ES-I3 (cell line): ENCODE measurements around the gene TRAP1.

Source experiments
- H3K36me3 ChIP-seq: 2 replicates; pipeline ENCODE4 v1.6.1; 2013; ENCODE audit warnings: mild to moderate bottlenecking, low read length, control low read depth, moderate library complexity; ENCODE audit not compliant: insufficient read depth
- H3K4me1 ChIP-seq: 2 replicates; pipeline ENCODE4 v1.6.1; 2013; ENCODE audit warnings: mild to moderate bottlenecking, control low read depth, low read length; ENCODE audit not compliant: insufficient read depth
- H3K9ac ChIP-seq: 2 replicates; pipeline ENCODE4 v1.6.1; 2013; ENCODE audit warnings: low read depth, mild to moderate bottlenecking, low read length, moderate library complexity
- H3K9me3 ChIP-seq: 2 replicates; pipeline ENCODE4 v1.6.1; 2013; ENCODE audit warnings: mild to moderate bottlenecking, low read length, moderate library complexity; ENCODE audit not compliant: control insufficient read depth, insufficient read depth

TRAP1 gene

DNA sequence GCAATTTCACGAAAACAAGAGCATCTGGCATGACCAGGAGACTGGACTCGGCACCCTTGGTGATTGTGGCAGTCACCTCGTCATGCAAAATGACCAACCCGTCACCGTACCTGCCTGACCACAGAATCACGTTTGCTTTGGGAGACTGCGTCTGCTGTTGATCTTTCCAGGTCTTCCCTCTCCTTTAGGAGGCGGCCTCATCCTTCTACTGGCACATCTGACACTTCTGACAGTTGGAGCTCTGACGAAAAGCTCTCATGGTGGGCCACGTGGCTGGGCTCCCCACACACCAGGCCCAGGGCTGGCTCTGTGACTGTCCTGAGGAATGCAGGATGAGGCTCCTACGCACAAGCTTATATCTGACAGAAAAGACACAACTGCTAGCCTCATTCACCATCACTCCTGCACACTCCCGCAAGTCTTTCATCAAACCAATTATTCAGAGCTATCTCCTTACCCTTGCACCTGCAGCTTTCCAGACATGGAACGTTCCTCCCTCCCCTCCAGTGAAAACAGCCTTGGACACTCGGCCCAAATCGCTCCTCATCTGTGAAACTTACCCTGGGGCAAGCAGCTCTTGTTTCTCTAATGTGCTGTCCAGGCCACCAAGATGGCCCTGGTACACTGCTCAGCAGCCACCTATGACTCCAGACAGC is 3.6 kb downstream of the TRAP1 start:
- Histone ChIP-seq H3K9me3 (no peaks in the 10 kb centered on the region), H3K36me3 (0 out of 2 replicates have a peak, but pooled peaks cover 3% of the 10 kb centered on the region), H3K9ac (no peak overlapping the region), H3K4me1 (no peaks in the 10 kb centered on the region)

DNA sequence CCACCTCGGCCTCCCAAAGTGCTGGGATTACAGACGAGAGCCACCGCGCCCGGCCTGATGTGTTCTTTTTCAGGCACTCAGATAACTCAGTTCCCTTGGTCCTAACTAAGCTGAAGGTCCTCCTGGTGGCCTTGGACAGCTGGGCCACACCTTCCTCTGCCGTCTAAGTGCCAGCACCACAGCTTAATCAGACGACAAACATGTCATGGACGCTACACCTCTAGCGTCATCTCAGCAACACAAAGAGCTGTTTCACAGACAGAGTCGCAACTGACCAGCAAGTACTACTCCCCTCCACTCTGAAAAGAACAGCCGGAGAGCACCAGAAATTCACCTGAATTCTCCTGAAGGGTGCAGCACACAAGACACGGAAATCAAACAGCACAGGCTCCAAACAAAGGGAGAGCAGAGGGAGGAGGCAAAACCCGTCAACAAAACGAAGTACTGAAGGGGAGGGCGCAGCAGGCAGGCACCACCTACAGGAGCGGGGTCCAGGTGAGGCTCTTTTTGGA is 4.4 kb downstream of the TRAP1 start:
- H3K9ac ChIP-seq, result no peak overlapping the region

DNA sequence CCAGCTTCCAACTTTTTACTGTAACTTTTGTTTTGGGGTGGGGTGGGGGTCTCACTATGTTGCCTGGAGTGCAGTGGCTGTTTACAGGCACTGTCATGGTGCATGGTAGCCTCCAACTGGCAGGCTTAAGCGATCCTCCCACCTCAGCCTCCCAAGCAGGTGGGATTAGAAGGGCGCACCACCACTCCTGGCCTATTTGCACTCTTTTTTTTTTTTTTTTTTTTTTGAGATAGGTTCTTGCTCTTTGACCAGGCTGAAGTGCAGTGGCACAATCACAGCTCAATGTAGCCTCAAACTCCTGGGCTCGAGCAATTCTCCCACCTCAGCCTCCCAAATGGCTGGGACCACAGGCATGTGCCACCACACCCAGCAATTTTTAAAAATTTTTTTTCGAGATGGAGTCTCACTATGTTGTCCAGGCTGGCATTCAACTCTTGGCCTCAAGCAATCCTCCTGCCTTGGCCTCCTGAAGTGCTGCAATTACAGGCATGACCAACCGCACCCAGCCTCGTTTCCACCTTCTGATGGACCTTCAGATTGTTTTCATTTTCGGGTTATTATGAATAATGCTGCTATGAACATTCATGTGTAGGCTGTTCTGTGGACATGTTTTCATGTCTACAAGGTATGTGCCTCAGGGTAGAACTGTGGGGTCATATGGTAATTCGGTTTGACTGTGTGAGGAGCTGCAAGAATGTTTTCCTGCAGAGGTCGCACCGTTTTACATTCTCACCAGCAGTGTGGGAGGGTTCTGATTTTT is 10.9 kb downstream of the TRAP1 start:
- no peaks in the 10 kb centered on the region for H3K9me3 ChIP-seq
- H3K36me3 ChIP-seq, result 0 out of 2 replicates have a peak, but pooled peaks cover 3% of the 10 kb centered on the region
- no peaks in the 10 kb centered on the region for H3K4me1 ChIP-seq
- H3K9ac ChIP-seq, result no peak overlapping the region

More for the DNA sequence above, 4.4 kb downstream of the TRAP1 start:
- 0 out of 2 replicates have a peak, but pooled peaks cover 3% of the 10 kb centered on the region for H3K36me3 ChIP-seq
- H3K9me3 ChIP-seq, result no peaks in the 10 kb centered on the region
- no peaks in the 10 kb centered on the region for H3K4me1 ChIP-seq

DNA sequence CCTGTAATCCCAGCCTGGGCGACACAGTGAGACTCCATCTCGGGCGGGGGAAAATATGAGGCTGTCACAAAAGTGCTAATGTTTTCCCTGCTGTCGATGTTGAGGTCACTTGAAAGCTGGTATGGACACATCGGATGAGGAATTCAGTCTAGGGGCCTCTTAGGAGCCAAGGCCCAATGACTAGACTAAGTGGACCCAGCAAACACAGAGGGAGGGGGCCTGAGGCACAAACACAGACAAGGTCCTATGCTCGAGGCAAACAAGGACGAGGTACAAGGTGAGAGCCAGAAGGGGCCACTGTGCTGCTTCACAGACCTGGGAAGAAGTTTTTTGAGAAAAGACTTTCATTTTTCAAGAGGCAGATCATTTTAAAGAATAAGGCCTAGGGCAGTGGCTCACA is 15.2 kb downstream of the TRAP1 start:
- Histone ChIP-seq H3K9me3 (no peaks in the 10 kb centered on the region), H3K9ac (no peak overlapping the region), H3K36me3 (no peaks in the 10 kb centered on the region), H3K4me1 (no peaks in the 10 kb centered on the region)

DNA sequence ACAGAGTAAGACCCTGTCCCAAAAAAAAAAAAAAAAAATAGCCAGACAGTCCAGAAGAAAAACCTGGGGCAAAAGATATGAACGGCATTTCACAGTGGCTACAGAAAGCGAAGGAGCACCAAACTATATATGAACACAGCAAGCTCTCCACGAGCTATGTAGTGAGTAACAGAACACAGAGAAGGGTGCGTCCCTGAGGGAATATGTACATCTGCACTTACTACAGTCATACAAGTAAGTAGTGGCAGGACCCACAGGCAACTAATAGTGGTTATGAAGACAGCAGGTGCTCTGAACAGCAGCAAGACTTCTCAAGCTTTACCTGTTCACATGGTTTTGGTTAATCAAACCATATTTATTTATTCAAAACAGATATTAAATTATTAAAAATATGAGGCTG is 15.8 kb downstream of the TRAP1 start:
- Histone ChIP-seq H3K9me3 (no peaks in the 10 kb centered on the region), H3K4me1 (no peaks in the 10 kb centered on the region), H3K36me3 (no peaks in the 10 kb centered on the region), H3K9ac (no peak overlapping the region)

DNA sequence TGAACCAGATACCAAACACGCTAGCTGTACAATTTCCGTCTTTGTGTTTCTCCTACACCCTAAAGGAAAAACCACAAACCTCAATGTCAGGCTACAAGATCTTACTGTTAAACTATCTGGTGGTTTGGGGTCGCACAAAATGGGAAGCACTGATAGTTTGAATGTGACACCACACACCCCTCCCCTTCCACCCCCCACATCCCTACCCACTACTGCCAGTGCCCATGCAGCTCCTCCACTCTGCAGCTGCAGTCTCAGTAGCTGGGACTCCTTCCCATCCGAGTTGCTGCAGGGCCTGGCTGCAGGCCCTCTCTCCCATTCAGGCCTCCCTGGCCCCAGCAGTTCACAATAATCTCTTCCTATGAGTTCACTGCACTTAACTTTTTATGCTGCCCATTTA is 18.4 kb downstream of the TRAP1 start:
- Histone ChIP-seq H3K4me1 (no peaks in the 10 kb centered on the region), H3K9me3 (no peaks in the 10 kb centered on the region), H3K36me3 (no peaks in the 10 kb centered on the region), H3K9ac (no peak overlapping the region)

DNA sequence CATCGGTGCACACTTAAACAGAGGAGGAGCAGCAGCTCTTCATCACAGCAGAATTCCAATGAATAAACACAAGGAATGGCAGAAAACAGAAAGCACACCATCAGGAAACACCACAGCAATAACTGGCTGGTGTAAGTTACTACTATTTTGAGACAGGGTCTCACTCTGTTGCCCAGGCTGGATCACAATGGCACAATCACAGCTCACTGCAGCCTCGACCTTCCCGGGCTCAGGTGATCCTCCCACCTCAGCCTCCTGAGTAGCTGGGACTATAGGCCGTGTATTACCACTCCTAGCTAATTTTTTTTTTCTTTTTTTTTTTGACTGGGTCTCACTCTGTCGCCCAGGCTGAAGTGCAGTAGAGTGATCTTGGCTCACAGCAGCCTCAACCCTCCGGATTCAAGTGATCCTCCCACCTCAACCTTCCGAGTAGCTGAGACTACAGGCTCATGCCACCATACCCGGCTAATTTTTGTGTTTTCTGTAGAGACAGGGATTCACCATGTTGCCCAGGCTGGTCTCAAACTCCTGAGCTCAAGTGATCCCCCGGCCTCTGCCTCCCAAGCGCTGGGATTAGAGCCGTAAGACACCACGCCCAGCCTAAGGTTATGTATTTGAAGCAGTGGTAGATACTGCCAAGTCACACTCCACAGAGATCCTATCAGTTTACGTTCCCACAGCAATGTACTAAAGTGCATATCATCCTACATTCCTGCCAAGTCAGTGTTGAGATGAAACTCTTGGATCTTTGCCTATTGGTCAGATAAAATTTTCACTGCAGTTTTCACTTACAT is 20.7 kb downstream of the TRAP1 start:
- Histone ChIP-seq H3K4me1 (no peaks in the 10 kb centered on the region), H3K9ac (no peak overlapping the region)

DNA sequence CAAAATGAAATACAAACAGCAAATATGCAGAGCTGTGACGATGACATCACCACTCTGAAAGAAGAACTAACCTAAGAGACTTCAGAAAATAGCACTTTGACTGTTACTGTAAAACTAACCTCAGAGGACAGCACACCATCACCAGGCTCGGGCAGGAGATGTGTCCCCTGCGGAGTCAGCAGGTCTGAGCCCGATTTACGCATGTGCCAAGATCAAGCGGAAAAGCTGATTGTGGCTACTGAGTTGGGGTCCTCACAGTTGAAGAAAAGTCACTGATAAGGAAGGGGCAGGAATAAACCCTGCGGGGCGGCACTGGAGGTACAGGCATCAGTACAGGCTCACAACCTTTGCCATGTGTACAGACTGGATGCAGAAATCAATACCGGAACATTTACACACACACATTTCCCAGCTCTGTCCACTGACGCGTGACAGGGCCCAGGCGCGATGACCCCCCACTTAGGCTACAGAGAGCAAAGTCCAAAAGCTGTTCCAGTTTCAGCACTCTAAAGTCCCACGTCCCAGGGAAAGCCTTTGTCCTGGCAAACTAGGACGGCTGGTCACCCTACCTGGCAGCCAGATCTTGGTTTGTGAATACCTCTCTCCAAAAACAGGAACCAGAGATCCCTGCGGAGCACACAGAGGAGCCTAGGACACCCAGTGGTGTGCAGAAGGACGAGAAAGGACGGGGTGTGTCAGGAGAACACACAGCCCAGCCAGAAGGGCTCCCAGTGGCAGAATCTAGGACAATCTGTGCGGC is 21.5 kb downstream of the TRAP1 start:
- Histone ChIP-seq H3K9me3 (no peaks in the 10 kb centered on the region), H3K4me1 (peaks cover under 1% of the 10 kb centered on the region; the same call in 1 of the 2 replicates), H3K9ac (no peak overlapping the region), H3K36me3 (no peaks in the 10 kb centered on the region)

More for the DNA sequence above, 20.7 kb downstream of the TRAP1 start:
- Histone ChIP-seq H3K9me3 (no peaks in the 10 kb centered on the region), H3K36me3 (no peaks in the 10 kb centered on the region)

DNA sequence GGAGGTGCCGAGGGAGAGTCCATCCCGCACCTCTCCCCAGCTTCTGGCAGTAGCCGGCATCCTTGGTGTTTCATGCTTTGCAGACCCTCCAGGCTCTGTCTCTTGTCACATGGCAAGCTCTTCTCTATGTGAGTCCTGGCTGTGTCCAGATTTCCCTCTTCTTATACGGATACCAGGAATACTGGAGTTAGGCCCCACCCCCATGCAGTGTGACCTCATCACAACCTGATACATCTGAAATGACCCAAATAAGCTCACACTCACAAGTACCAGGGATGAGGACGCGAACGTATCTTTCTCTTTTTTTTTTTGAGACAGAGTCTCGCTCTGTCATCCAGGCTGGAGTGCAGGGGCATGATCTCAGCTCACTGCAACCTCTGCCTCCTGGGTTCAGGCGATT is 23.3 kb downstream of the TRAP1 start:
- Histone ChIP-seq H3K9me3 (no peaks in the 10 kb centered on the region), H3K4me1 (peaks cover 4% of the 10 kb centered on the region; the same call in 1 of the 2 replicates), H3K9ac (no peak overlapping the region), H3K36me3 (0 out of 2 replicates have a peak, but pooled peaks cover 7% of the 10 kb centered on the region)

DNA sequence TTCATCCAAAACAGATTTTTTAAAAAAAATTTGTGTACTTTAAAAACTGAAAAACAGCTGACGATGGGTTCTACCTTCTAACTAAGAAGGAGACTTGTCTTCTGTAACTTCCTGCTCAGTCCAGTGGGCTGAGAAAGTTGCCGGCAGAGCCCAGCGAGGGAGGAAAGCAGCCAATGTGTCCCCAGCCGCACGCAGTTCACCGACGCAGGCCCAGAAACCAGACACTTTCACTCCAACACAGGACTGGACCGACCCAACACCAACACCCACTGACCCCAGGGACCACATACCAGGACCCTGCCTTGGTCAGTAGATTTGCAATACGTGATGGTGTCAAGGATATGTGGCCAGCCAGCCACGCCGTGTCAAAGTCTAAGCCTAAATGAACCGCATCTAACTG is 25.6 kb downstream of the TRAP1 start:
- H3K36me3 ChIP-seq, result peaks cover 15% of the 10 kb centered on the region
- no peaks in the 10 kb centered on the region for H3K9me3 ChIP-seq
- no peak overlapping the region for H3K9ac ChIP-seq
- H3K4me1 ChIP-seq, result peaks cover 4% of the 10 kb centered on the region; the same call in 1 of the 2 replicates

DNA sequence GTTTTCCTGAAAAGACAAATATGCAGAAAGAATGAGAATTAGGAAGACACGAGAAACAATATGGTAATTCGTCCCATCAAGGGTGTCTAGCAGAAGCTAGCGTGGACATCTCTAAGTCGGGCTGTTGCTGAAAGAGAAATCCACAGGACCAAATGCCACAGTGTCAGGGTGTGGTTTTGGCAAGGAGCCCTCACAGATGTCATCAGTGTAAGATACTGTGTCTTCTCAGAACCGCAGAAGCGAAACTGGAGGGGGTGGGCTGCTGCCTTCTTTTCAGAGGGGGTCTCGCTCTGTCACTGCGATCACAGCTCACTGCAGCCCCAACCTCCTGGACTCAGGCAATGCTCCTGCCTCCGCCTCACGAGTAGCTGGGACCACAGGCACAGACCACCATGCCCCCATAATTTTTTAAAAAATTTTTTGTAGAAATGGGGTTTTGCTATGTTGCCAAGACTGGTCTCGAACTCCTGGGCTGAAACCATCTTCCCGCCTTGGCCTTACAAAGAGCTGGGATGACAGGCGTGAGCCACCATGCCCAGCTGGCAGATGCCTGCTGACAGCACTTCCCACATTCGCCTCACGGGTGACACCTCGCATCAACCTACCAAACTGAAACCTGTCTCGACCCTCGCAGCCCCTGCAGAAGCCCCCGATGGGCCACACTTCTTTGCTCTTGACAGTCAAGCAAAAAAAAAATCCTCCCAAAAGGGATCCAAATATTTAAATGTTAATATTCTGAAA is 26.2 kb downstream of the TRAP1 start:
- H3K36me3 ChIP-seq, result peaks cover 18% of the 10 kb centered on the region
- H3K9ac ChIP-seq, result no peak overlapping the region
- no peaks in the 10 kb centered on the region for H3K9me3 ChIP-seq
- peaks cover 4% of the 10 kb centered on the region; the same call in 1 of the 2 replicates for H3K4me1 ChIP-seq

DNA sequence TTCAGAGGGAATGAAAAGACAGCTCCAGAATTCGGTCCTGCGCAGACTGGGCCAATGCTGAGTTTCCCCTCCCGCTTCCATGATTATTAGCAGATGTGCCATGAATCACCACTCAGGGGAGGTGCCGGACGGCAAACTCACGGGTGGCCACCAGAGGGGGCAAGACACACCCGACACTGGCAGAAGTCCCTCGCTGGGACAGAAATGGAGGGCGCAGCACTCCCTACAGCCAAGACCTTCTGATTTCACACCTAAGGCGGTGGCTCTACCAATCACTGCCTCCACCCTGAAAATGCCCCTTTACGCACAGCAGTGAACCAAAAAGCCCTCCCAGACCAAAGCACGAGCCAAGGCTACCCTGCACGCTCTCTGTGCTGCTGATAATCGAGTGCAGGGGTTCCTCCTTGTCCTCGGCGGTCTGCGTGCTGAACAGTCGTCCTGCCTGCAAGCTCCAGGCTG is 26.8 kb downstream of the TRAP1 start:
- H3K9ac ChIP-seq, result no peak overlapping the region
- H3K36me3 ChIP-seq, result peaks cover 24% of the 10 kb centered on the region
- H3K9me3 ChIP-seq, result no peaks in the 10 kb centered on the region
- H3K4me1 ChIP-seq, result peaks cover 4% of the 10 kb centered on the region; the same call in 1 of the 2 replicates

DNA sequence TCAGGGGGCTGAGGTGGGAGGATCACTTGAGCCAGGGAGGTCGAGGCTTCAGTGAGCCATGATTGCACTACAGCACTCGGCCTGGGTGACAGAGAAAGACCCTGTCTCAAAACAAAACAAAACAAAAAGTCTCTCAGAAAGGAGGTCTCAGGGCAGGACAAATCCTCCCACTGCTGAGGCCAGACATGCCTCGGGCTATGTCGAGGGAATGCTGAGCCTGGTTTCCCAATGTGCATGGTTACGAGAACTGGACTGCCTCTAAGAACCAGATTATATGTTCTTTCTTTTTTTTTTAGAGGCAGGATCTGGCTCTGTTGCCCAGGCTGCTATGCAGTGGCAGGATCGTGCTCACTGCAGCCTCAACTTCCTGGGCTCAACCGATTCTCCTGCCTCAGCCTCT is 27.6 kb downstream of the TRAP1 start:
- Histone ChIP-seq H3K36me3 (peaks cover 29% of the 10 kb centered on the region), H3K9me3 (no peaks in the 10 kb centered on the region), H3K9ac (no peak overlapping the region), H3K4me1 (peaks cover 4% of the 10 kb centered on the region; the same call in 1 of the 2 replicates)
